HK-2 (cell line): Measurements from ENCODE around the gene PTPRK.

Source experiments
- DNase-seq: peaks from one replicate; pipeline ENCODE4 v3.0.0-alpha.2; 2018; ENCODE audit not compliant: unreplicated experiment

Gene PTPRK

GRCh38 chr6:128520436-128521281, at the start of gene PTPRK:
PTPRK (minus strand) TSS chr6:128520599; CDS start chr6:128520358, 241 bp downstream.
- DNase-seq = peak; percentile 93

GRCh38 chr6:128567029-128567428, 46.6 kb upstream of the PTPRK start:
- no peak for DNase-seq

- no peak for DNase-seq
These were observed 40.6 kb upstream of the PTPRK start for GRCh38 chr6:128560966-128561365.

- DNase-seq = no peak
These were observed 38.5 kb upstream of the PTPRK start for GRCh38 chr6:128558924-128559323.

- no peak for DNase-seq
These were observed 37.6 kb upstream of the PTPRK start for GRCh38 chr6:128558021-128558420.

- no peak for DNase-seq
These were observed 36.7 kb upstream of the PTPRK start for GRCh38 chr6:128557081-128557480.

- DNase-seq = no peak
These were observed 33.9 kb upstream of the PTPRK start for GRCh38 chr6:128554302-128554701.

GRCh38 chr6:128541261-128541660, 20.9 kb upstream of the PTPRK start:
- DNase-seq = no peak

GRCh38 chr6:128538763-128539162, 18.4 kb upstream of the PTPRK start:
- DNase-seq = no peak

- no peak for DNase-seq
These were observed 12.4 kb upstream of the PTPRK start for GRCh38 chr6:128532827-128533226.

- DNase-seq = no peak
These were observed 11.7 kb upstream of the PTPRK start for GRCh38 chr6:128532136-128532535.

- no peak for DNase-seq
These were observed 11.3 kb upstream of the PTPRK start for GRCh38 chr6:128531696-128532095.

GRCh38 chr6:128528241-128528640, 7.8 kb upstream of the PTPRK start:
- DNase-seq = no peak

GRCh38 chr6:128527375-128527774, 7.0 kb upstream of the PTPRK start:
- no peak for DNase-seq

GRCh38 chr6:128526152-128526914, 5.9 kb upstream of the PTPRK start:
- no peak for DNase-seq

GRCh38 chr6:128525406-128525805, 5.0 kb upstream of the PTPRK start:
- no peak for DNase-seq

GRCh38 chr6:128521282-128521632, 858 bp upstream of the PTPRK start:
- no peak for DNase-seq

GRCh38 chr6:128519931-128520435, 416 bp downstream of the PTPRK start:
- DNase-seq = no peak

GRCh38 chr6:128519132-128519930, 1.1 kb downstream of the PTPRK start:
- peak; percentile 68 for DNase-seq

GRCh38 chr6:128518434-128519131, 1.8 kb downstream of the PTPRK start:
- DNase-seq = no peak

- DNase-seq = no peak
These were observed 3.3 kb downstream of the PTPRK start for GRCh38 chr6:128517124-128517523.
